ENCODE measurements around the gene ANKRD63.

DNA sequence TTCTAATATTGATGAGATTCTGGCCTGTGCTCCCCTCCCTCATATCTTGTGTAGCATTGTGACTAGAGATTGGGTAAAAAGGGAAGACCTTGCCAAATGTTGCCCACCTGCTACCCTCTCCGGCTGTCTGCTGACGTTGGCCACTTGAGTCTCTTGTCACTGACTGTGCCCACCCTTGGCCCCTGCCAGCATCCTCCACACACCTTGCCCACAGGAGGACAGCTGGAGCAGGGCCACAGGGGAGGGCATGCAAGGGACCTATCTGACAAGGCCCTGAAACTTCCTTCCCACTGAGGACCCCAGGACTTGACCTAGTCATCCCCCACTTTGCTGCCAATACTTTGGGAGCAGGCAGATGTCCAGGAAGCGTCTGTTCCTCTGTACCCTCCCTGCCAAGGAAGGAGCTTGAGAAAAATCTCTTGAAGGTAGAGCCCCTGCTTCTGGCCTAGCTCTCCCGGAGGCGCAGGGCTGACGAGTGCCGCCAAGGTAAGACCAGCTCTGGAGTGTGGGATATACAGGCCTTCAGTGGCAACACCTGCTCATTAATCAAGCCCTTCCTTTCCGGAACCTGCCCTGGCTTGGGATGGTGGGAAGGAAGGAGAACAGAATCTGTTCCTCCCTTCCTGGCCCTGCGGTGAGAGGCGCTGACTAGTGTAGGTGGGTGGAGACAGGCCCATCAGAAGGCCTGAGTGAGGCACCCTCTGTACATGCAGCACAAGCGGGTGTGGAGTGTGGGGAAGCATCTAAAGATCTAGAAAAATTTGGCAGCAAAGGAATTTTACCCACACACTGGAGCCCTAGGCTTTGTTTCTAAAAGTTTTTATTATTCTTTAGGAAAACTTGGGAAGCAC is 48.9 kb downstream of the ANKRD63 start:
- TF ChIP-seq, protein P1, sequence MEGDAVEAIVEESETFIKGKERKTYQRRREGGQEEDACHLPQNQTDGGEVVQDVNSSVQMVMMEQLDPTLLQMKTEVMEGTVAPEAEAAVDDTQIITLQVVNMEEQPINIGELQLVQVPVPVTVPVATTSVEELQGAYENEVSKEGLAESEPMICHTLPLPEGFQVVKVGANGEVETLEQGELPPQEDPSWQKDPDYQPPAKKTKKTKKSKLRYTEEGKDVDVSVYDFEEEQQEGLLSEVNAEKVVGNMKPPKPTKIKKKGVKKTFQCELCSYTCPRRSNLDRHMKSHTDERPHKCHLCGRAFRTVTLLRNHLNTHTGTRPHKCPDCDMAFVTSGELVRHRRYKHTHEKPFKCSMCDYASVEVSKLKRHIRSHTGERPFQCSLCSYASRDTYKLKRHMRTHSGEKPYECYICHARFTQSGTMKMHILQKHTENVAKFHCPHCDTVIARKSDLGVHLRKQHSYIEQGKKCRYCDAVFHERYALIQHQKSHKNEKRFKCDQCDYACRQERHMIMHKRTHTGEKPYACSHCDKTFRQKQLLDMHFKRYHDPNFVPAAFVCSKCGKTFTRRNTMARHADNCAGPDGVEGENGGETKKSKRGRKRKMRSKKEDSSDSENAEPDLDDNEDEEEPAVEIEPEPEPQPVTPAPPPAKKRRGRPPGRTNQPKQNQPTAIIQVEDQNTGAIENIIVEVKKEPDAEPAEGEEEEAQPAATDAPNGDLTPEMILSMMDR (IDR thresholded peaks at IDR 0.05) = no peak
- TF ChIP-seq POLR2A (IDR thresholded peaks at IDR 0.05) (no peak), EP300 (IDR thresholded peaks at IDR 0.05; ENCODE audit: low read depth) (no peak), POLR2AphosphoS5 (IDR thresholded peaks at IDR 0.05) (no peak)
